ENCODE measurements around the gene OR8K5. TPM values are rescaled to one million over a fixed set of nuclear protein-coding genes. Genes with fewer than 3 reads are reported as not detected.

The OR8K5 gene
- total and polyA plus RNA-seq, 2 of the 4 experiments (the other 2 are of a cell fraction) = not detected

- POLR2A ChIA-PET (ENCODE audit: unreplicated experiment) = no interaction called here
- Histone ChIP-seq H3K4me3 (ENCODE audit: insufficient read depth, low read depth, low read length) (no peak overlapping the region), H2AK9ac (replicated peaks; ENCODE audit: low read depth, low read length, poor library complexity) (no peak overlapping the region), H3K56ac (ENCODE audit: extremely low read depth, insufficient read depth, low read length) (no peak overlapping the region), H4K8ac (ENCODE audit: low read depth in 2 of 2, low read length in 2 of 2) (no peak overlapping the region), H3K23ac (ENCODE audit: low read depth, low read length) (no peak overlapping the region), H4K91ac (ENCODE audit: insufficient read depth, low read depth, low read length) (no peak overlapping the region), H3K4ac (ENCODE audit: low read depth, low read length) (no peak overlapping the region), H4K20me1 (ENCODE audit: insufficient read depth, low read length) (no peaks in the 10 kb centered on the region), H3K9me3 (ENCODE audit: control insufficient read depth, insufficient read depth, low read length) (no peaks in the 10 kb centered on the region), H2BK15ac (ENCODE audit: low read depth, low read length) (no peak overlapping the region), H3K27ac (ENCODE audit: insufficient read depth, low read length) (no peak overlapping the region), H2BK5ac (ENCODE audit: low read depth, low read length, poor library complexity, severe bottlenecking) (no peak overlapping the region), H3K79me1 (ENCODE audit: low read depth in 1 of 2, low read length in 2 of 2) (no peaks in the 10 kb centered on the region), H3K14ac (replicated peaks; ENCODE audit: low read depth, low read length) (no peak overlapping the region), H3K36me3 (ENCODE audit: control insufficient read depth, insufficient read depth, low read length) (no peaks in the 10 kb centered on the region), H3K9me1 (ENCODE audit: insufficient read depth, low read length) (no peaks in the 10 kb centered on the region), H2AK5ac (ENCODE audit: low read depth, low read length) (no peak overlapping the region), H2BK20ac (ENCODE audit: low read depth, low read length) (no peak overlapping the region), H3K18ac (ENCODE audit: low read depth, low read length) (no peak overlapping the region), H2BK120ac (ENCODE audit: low read depth, low read length) (no peak overlapping the region), H2AFZ (replicated peaks; ENCODE audit: low read length, poor library complexity) (no peak overlapping the region), H3K4me1 (ENCODE audit: control insufficient read depth, insufficient read depth, low read length) (no peaks in the 10 kb centered on the region), H3K4me2 (ENCODE audit: low read depth, low read length) (no peak overlapping the region), H3K9ac (ENCODE audit: low read depth, low read length) (no peak overlapping the region), H3K27me3 (ENCODE audit: control insufficient read depth, insufficient read depth, low read length) (no peaks in the 10 kb centered on the region), H4K5ac (ENCODE audit: low read depth, low read length) (no peak overlapping the region)
- no TSS peak for BruUV-seq (replicated peaks)
- dilution Hi-C loops (cut with HindIII; ENCODE audit: low sequenced_read_pairs, unreplicated experiment) = no loop called here
- TF ChIP-seq NFE2L2 (IDR thresholded peaks at IDR 0.05; ENCODE audit: low read depth, low read length) = no peak
- no peak for TF ChIP-seq FOS (IDR thresholded peaks at IDR 0.05; ENCODE audit: low read depth, low read length)
- peak; percentile 27; the same call in 1 of the 2 replicates for TF ChIP-seq MAFK (IDR thresholded peaks at IDR 0.05; ENCODE audit: low read depth, low read length)
- TF ChIP-seq RFX5 (IDR thresholded peaks at IDR 0.05; ENCODE audit: low read depth, low read length) = no peak
- in situ Hi-C loops (cut with MboI; ENCODE audit: low sequenced_read_pairs) = no loop called here
- no CpG with 5 or more reads among the region's 3 CpGs for WGBS, 2 experiments (ENCODE audit: extremely low coverage in 2 of 2, insufficient read length in 1 of 2)
- DNase-seq = no peak
- CTCF ChIA-PET = no interaction called here
- intact Hi-C loops (cut with micrococcal nuclease) = no loop called here
- ATAC-seq (ENCODE audit: low read depth) = no peak
Observed at GRCh38 chr11:56196705-56197104, 36.6 kb upstream of the OR8K5 start.
